ENCODE data around the gene LY9.

The LY9 gene

GRCh38 chr1:160806109-160806665 is 10.2 kb downstream of the LY9 start:
- no peak for DNase-seq

- DNase-seq, result no peak
These were observed 10.8 kb downstream of the LY9 start for GRCh38 chr1:160806784-160807183.

DNA sequence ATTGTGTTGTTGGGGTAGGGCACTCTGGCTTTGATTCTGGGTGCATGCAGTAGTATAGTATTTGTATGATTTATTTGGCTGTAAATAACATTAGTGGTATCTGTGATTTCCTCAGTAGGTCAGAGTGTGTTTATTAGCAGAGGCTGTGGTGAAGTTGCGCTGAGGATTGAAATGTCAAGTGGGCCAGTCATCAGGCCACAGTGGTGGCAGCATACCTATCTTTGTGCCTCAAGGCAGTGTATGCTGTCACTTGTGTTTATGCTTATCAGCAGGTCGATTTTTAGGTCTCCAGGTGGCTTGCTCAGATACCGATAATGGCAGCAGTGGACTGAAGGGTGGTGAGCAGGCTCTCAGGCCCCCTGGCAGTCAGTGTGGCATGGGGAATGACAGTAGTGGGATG is 11.3 kb downstream of the LY9 start:
- no peak for DNase-seq

- DNase-seq, result no peak
These were observed 11.8 kb downstream of the LY9 start for GRCh38 chr1:160807738-160808137.

DNA sequence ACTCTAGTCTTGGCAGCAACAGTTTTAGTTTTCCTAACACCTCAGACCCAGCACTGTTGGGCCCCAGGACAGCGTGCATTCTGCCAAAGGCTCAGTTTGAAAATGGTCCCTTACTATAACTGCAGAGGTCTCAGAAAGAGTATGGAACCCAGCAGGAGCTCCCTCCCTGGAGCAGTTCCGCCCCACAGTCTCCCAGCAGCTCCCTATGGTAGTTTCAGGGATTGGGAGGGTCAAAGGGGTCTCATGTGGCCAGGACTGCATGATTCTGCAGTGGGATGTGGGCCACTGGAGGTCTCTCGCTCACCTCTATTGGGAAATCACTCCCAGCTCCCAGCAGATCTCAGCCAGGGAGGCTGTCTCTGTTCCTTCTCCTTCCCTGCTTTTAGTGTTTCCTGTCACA is 12.3 kb downstream of the LY9 start:
- no peak for DNase-seq

- no peak for DNase-seq
These were observed 14.5 kb downstream of the LY9 start for GRCh38 chr1:160810486-160810885.

DNA sequence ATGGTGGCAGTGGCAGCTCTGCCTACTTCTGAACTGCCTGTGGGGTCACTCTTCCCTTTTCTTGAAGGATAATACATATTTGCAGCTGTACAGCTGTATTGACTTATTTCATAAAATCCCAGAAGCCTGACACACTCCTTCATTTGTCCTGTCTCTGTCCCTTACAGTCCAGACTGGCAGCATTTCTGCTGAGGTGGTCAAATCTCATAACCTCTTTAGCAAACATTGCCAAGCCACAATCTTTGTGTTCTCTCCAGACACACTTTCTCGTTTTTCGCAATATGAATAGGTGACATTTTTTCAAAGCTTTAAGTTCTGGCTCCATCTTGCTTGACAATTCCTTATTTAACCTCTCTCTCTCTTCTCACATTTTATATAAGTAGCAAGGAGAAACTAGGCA is 15.2 kb downstream of the LY9 start:
- no peak for DNase-seq

- DNase-seq, result no peak
These were observed 17.2 kb downstream of the LY9 start for GRCh38 chr1:160813215-160813614.

DNA sequence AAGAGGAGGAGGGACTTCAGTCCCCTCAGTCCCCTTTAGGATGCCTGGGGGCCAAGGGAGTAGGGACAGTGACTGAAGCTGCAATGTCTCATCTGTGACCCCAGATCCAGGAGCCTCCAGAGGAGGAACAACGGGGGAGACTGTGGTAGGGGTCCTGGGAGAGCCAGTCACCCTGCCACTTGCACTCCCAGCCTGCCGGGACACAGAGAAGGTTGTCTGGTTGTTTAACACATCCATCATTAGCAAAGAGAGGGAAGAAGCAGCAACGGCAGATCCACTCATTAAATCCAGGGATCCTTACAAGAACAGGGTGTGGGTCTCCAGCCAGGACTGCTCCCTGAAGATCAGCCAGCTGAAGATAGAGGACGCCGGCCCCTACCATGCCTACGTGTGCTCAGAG is 18.3 kb downstream of the LY9 start:
- DNase-seq, result no peak

GRCh38 chr1:160814856-160815255 is 18.9 kb downstream of the LY9 start:
- DNase-seq, result no peak

DNA sequence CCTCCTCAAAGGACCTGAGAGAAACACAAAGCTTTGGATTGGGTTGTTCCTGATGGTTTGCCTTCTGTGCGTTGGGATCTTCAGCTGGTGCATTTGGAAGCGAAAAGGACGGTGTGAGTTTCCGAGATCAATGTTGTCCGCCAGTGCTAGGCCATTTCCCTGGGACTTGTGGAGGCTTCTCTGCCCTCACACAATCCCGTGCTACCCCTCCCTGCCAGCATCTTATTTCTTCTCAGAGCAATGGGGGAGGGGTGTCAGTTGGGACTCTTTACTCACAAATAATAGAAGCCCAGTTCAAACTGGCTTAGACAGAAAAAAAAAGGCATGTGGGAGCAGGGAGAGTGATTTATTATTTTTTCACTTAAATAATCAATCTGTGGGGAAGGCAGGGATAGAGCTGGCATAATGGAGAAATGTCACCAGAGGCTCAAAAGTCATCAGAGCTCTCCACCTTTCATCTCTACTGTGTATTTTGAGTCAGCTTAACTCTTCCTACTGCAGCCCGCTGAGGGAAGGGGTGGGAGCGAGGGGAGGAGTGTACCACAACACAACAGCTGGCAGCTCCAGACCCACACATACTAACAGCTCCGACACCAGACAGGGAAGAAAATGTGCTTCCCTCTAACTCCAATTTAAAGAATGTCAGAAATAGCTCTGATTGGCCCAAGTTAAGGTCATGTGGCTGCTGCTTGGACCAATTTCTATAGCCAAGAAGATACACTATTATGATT is 22.4 kb downstream of the LY9 start:
- no peak for DNase-seq

- no peak for DNase-seq
These were observed 23.2 kb downstream of the LY9 start for GRCh38 chr1:160819186-160819585.

GRCh38 chr1:160821627-160822026 is 25.7 kb downstream of the LY9 start:
- no peak for DNase-seq

- no peak for DNase-seq
These were observed 27.3 kb downstream of the LY9 start for GRCh38 chr1:160823296-160823695.

DNA sequence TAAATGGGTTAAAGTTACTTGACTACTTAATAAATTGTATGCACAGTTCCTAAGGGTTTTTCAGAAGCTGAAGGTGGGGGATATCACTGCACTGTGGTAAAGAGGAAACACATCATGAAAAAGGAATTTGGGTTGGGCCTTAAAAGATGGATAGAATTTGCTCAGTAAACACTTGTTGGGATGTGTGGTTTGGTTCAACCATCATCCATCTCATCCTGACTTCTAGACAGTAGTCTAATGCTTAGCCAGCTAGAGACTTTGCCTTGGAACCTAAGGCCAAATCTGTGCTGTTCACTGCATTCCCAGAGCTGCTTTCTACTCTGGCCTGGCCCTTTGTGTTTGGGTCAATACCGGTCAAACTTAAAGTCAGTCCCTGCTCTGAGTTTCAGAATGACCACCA is 30.6 kb downstream of the LY9 start:
- no peak for DNase-seq

- no peak for DNase-seq
These were observed 31.4 kb downstream of the LY9 start for GRCh38 chr1:160827418-160827817.

- no peak for DNase-seq
These were observed 33.8 kb downstream of the LY9 start for GRCh38 chr1:160829766-160830165.

GRCh38 chr1:160830321-160831153 is 34.6 kb downstream of the LY9 start:
- DNase-seq, result peak; percentile 81

- DNase-seq, result peak; percentile 24
These were observed 39.1 kb downstream of the LY9 start for GRCh38 chr1:160834945-160835565.

DNA sequence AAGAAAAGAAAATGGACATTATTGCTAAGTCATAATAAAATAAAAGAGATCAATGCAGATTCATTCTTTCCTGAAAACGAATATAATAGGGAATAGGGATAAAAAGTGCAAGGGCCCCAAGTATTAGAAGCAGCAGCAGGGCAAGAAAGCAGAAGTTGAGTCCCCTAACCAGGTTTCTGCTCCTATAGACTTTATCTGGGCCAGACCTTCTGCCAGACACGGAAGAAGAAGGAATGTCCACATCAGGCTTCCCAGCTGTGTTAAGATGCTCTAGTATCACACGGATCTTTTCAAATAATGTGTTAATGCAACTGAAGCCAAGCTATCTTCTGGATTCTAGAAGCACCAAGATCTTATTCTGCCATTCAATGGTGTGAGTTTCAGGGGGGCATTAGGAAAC is 39.8 kb downstream of the LY9 start:
- DNase-seq, result no peak

GRCh38 chr1:160836561-160836960 is 40.6 kb downstream of the LY9 start:
- no peak for DNase-seq

DNA sequence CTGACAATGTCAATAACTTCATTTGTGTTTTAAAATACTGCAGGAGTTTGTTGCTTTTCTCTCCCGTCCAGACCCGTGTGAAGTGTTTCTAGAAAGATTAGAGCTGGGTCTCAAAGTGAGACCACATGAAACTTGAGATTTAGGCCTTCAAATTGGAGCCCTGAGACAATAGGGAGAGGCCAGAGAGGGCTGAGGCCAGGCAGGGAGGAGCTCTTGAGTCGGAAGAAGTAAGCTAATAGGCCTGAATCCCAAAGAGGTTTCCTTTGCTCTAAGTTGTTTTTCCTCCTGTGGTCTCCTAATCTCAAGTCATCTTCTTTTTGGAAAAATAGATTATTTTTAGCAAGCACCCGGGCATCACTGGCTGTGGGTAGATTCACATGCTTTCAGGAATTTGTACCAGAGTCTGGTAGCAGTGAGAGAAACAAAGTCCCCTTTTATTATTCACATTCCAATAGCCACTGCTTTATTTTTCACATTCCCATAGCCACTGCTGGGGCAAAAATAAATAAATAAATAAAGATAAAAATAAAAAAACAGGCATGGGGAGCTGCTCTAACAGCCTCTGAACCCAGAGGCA is 41.1 kb downstream of the LY9 start:
- DNase-seq, result no peak

DNA sequence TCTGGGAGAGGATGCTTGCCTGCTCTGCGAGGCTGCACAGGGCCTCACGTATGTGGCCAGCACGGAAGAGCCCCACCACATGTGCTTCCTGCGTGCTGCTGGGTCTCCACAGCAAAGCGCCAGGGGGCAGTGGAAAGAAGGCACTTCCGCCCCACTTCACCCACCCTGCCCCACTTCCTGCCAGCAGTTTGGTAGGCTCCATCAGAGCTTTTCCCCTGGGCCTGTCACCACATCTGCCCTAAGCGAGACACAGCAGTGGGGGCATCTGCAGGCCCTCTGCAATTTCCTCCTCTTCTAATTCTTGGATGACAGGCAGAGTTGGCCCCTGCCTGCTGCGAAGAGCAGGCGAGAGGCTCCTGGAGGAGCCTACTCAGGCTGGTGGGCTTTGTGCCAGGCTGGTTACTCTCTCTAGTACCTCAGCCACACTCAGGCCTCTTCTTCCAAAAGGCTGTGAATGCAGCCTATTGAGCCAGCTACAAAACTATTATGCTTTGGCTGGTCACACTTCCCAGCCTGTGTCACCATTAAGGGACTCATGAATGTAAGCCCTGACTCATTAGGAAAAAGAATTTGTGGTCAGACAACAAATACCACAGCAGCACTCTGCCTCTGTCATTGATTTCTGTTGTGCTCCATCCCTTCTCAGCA is 41.7 kb downstream of the LY9 start:
- peak; percentile 76 for DNase-seq

All from activated CD4-positive, alpha-beta T cell treated with anti-CD3 and anti-CD28 coated beads, Interleukin-2, amount 50 U/mL, for 1 hour (primary cell).